ENCODE results near the gene TNRC18.

Gene TNRC18

DNA sequence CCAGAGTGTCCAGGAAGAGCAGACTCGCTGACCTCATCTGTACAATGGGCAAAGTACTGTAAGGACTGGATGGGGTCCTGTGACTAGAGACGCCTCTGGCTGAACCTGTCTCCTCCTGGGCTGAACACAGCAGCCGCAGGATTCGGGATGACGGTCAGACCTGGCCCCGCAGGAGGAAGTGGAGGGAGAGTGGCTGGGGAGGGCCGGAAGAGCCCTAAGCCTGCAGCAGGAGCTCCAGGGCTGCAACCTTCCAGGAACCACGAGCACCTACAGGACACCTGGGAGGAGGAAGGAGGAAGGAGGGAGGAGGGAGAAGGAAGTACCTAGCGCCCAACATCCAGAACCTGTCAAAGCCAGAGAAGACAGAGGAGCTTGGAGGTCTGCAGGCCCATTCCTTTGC is 30.3 kb downstream of the TNRC18 start:
- no peak for DNase-seq (ENCODE audit: low spot score)
- ChIA-PET POLR2A (ENCODE audit: low non-redundant PET) (no interaction called here), CTCF (no interaction called here)
- H3K27ac ChIP-seq, result peak overlapping the region; percentile 94
- TF ChIP-seq, protein P1, sequence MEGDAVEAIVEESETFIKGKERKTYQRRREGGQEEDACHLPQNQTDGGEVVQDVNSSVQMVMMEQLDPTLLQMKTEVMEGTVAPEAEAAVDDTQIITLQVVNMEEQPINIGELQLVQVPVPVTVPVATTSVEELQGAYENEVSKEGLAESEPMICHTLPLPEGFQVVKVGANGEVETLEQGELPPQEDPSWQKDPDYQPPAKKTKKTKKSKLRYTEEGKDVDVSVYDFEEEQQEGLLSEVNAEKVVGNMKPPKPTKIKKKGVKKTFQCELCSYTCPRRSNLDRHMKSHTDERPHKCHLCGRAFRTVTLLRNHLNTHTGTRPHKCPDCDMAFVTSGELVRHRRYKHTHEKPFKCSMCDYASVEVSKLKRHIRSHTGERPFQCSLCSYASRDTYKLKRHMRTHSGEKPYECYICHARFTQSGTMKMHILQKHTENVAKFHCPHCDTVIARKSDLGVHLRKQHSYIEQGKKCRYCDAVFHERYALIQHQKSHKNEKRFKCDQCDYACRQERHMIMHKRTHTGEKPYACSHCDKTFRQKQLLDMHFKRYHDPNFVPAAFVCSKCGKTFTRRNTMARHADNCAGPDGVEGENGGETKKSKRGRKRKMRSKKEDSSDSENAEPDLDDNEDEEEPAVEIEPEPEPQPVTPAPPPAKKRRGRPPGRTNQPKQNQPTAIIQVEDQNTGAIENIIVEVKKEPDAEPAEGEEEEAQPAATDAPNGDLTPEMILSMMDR (conservative IDR thresholded peaks at IDR 0.05; ENCODE audit: low read depth), result no peak

DNA sequence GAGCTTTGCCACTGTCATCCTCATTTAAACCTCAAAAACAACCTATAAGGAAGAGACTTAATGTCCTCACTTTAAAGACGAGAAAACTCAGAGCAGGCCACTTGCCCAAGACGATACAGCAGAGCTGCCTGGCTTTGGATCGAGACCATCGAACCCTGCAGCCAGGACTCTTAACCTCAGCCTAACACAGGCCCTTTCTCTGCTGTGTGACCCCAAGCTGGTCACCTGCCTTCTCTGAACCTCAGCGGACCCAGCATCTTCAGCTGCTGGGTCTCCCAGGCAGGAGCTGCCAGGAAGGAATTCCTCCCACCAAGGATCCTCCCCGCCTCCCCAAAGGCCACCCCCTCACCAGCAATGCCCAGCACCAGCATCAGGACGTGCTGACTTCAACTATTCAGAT is 32.7 kb downstream of the TNRC18 start:
- POLR2A ChIA-PET (ENCODE audit: low non-redundant PET), result interaction anchor here (0.6 kb wide), 1 partner anchor 40 kb away, joined by 6 read pairs; no protein-coding TSS in a partner anchor
- TF ChIP-seq, protein P1 (conservative IDR thresholded peaks at IDR 0.05; ENCODE audit: low read depth), result no peak
- no peak for DNase-seq (ENCODE audit: low spot score)
- CTCF ChIA-PET, result interaction anchor here (0.5 to 1.4 kb wide), 3 partner anchors 25 to 60 kb away, joined by 3 to 4 read pairs (median 3); no protein-coding TSS in a partner anchor
- peak overlapping the region; percentile 42 for H3K27ac ChIP-seq

DNA sequence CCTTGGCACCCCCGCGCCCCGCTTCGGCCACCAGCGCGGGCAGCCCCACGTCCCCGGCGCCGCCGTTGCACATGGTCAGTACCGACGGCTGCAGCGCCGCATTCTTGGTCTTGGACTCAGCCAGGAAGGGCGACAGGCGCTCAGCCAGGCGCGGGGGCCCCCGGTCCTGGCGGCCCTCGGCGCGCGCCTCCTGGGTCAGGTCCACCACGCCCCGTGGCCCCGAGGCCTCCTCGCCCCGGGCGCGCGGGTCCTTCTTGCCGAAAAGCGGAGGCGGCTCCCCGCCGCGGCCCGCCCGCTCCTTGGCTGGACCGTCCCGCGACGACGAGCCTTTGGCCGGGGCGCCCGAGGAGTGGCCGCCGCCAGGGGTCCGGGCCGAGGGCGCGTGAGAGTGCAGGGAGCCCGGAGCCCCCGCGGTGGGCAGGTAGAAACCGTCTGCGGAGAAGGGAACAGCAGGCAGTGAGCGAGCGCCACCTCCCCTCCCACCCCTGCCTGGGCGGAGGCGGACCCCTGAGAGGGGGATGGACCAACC is 34.7 kb downstream of the TNRC18 start:
- ChIA-PET CTCF (no interaction called here), POLR2A (ENCODE audit: low non-redundant PET) (no interaction called here)
- TF ChIP-seq, protein P1 (conservative IDR thresholded peaks at IDR 0.05; ENCODE audit: low read depth), result no peak
- no peak for DNase-seq (ENCODE audit: low spot score)
- H3K27ac ChIP-seq, result no peak overlapping the region

DNA sequence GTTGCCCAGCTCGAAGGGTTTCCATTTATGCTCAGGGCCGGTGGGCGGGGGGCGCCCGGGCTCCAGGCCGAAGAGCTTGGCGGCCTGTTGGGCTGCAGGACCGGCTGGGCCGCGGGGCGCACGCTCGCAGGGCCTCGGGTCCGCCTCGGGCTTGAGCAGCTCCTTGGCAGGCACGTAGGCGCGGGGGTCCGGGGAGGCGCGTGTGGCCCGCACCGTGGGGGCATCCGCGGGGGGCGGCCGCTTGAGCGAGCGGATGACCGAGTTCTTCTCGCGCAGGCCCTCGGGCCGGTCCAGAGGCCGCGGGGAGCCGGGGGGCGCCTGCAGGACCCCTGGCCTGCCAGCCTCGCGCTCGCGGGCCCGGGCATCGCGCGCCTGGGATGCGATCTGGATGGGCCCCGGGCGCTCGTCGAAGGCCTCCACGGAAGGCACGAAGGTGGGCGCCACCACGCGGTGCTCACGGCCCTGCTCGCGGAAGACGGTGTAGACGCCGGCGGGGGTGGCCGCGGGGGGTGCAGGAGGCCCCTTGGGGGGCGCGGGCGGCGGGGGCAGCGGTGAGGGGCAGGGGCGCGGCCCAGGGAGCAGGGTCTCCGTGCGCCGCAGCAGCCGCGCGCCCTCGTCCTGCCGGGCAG is 35.2 kb downstream of the TNRC18 start:
- H3K27ac ChIP-seq, result no peak overlapping the region
- ChIA-PET POLR2A (ENCODE audit: low non-redundant PET) (no interaction called here), CTCF (no interaction called here)
- TF ChIP-seq, protein P1 (conservative IDR thresholded peaks at IDR 0.05; ENCODE audit: low read depth), result no peak
- no peak for DNase-seq (ENCODE audit: low spot score)

DNA sequence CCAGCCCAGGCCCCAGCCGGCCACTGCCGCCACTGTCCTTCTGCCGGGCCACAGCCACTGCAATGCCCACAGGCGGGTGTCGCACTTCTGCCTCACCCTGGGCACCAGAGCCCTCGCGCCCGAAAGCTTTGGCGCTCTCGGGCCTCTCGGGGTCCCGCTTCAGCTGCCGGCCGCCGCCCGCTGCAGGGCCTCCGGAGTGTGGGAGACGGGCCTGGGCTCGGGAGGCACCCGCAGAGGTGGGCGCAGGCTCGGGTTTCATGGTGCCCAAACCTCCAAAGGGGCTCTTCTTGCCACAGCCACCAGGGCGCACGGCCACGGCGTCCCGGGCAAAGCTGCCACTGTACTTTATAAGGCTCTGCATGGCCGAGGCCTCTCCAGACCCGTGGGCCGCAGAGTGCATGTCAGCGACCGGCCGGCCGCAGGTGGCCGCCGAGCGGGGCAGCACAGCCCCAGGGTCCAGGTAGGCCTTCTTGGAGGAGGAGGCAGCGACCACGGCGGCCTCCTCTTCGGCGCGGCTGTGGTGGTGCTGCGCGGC is 35.9 kb downstream of the TNRC18 start:
- TF ChIP-seq, protein P1 (conservative IDR thresholded peaks at IDR 0.05; ENCODE audit: low read depth), result no peak
- CTCF ChIA-PET, result no interaction called here

DNA sequence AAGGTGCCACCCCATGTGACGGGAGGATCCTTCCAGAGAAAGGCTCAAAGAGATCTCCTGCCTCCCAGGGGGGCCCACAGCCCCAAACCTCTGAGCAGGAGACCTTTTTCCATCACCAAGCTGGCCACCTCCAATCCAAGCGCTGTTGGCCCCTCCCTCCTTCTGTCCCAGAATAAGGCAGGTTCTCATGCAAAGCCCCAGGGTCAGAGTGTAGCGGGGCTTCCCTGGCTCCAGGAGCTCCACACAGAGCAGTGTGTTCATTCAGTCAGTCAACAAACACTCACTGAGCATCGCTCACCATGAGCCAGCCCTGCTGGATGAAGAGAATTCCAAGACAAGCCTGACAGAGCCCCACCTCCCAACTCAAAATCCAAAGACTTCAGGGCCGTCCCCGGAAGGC is 39.0 kb downstream of the TNRC18 start:
- no peak for DNase-seq (ENCODE audit: low spot score)
- peak overlapping the region; percentile 20 for H3K27ac ChIP-seq
- TF ChIP-seq, protein P1 (conservative IDR thresholded peaks at IDR 0.05; ENCODE audit: low read depth), result no peak
- ChIA-PET POLR2A (ENCODE audit: low non-redundant PET) (no interaction called here), CTCF (no interaction called here)

More for the DNA sequence above, 35.9 kb downstream of the TNRC18 start:
- H3K27ac ChIP-seq, result peak overlapping the region; percentile 23
- no peak for DNase-seq (ENCODE audit: low spot score)
- POLR2A ChIA-PET (ENCODE audit: low non-redundant PET), result no interaction called here
